ENCODE data around the gene RASGEF1C.

- TF ChIP-seq, protein P1, sequence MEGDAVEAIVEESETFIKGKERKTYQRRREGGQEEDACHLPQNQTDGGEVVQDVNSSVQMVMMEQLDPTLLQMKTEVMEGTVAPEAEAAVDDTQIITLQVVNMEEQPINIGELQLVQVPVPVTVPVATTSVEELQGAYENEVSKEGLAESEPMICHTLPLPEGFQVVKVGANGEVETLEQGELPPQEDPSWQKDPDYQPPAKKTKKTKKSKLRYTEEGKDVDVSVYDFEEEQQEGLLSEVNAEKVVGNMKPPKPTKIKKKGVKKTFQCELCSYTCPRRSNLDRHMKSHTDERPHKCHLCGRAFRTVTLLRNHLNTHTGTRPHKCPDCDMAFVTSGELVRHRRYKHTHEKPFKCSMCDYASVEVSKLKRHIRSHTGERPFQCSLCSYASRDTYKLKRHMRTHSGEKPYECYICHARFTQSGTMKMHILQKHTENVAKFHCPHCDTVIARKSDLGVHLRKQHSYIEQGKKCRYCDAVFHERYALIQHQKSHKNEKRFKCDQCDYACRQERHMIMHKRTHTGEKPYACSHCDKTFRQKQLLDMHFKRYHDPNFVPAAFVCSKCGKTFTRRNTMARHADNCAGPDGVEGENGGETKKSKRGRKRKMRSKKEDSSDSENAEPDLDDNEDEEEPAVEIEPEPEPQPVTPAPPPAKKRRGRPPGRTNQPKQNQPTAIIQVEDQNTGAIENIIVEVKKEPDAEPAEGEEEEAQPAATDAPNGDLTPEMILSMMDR (conservative IDR thresholded peaks at IDR 0.05; ENCODE audit: low read length), result no peak
- no peak for TF ChIP-seq EZH2phosphoT487 (IDR thresholded peaks at IDR 0.05; ENCODE audit: borderline replicate concordance, low read depth, low read length)
These were observed 38.0 kb downstream of the RASGEF1C start for GRCh38 chr5:180170810-180171567.
